Stimulated activated CD4-positive, alpha-beta T cell treated with anti-CD3 and anti-CD28 coated beads, Interleukin-12 subunit alpha, Interleukin-12 subunit beta, amount 100 ng/mL, for 48 hours (primary cell): ENCODE results near the gene GPSM1.
A peak's percentile ranks its signal among the peaks of the same experiment; 100 is the strongest.

Experiments used
- DNase-seq, 3 donors: peaks; one replicate each; pipeline ENCODE4 v3.0.0-alpha.2; 2020; ENCODE audit warnings: low read depth in 2 of 3, low spot score in 1 of 3

Gene GPSM1

DNA sequence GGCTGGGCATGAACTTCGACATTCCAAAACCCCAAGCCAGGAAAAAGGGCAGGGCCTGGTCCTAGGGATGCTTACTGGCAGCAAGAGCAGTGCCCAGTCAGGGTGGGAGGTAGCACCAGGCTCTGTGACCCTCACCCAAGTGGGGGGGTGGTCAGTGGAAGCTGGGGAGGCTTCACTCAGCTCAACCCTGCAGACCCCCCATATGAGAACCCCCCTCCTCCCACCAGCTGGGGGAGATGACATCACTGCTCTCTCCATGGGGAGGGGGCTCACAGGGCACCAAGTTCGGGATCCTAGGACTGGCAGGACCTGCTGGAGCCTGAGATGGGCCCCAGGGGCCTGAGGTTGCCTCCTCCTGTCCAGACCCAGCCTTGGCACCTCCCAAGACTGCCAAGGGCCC, 31.5 kb downstream of the GPSM1 start:
- DNase-seq, result no peak

GRCh38 chr9:136359774-136360718, 32.7 kb downstream of the GPSM1 start:
- DNase-seq, result no peak

DNA sequence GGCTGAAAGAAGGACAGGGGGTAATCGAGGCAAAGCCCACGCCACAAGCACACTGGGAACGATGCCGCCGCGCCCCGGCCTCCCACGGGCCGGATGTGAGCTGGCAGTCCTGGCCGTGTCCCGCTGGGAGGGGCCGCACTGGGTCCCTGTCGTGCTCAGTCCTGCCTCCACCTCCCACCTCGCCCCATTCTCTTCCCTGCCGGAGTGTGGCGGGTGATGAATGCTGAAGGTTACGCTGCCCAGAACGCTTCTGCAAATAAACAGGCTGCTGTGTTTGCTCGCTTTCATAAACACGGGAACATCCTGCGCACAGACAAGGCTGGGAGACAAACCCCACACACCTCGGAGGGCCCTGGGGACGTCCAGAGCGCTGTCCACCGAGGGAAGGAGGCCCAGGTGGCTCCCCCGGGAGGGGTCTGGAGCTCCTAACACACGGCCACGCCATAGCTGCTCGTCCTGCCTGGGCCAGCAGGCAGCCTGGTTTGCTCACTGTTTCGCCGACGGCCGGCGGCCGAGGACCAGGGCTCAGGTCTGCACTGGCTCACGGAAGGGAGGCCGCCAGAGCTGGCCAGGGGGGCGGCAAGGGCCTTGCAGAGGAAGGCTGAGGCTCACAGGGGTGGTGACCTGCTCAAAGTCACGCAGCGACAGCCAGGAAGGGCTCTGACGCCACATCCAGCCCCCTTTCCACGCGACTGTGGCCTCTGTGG, 33.9 kb downstream of the GPSM1 start:
- DNase-seq, result no peak

DNA sequence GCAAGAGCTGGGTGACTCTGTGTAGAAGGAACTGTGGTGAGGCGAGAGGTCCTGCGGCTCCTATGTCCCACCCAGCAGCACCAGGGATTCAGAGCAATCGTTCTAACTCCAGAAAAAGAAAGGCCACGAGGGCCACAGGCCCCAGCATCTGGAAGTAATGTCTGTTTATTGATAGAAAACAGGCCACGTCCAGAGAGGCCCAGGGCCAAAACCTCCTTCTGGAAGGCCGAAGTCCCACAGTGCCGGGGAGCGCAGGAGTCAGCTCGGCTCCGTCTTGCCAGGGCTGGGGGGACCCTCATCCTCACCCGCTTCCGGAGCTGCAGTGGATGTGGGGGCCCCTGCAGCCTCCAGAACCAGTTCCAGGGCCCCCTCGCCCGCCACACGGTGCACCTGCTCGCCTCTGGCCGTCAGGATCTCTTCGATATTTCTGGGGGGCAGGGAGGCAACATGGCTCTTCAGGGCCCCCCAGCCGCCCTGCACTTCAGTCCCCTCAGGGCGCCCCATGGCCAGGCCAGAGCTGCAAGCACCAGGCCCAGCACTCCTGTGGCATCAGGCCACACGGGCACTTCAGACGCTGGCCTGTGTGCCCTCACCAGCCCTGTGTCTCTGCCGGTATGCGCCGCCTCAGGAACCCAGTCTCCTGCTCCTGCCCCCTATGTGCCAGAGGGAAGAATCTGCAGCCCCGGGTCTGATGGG, 34.6 kb downstream of the GPSM1 start:
- no peak for DNase-seq

GRCh38 chr9:136362450-136362784, 35.1 kb downstream of the GPSM1 start:
- DNase-seq, result no peak

DNA sequence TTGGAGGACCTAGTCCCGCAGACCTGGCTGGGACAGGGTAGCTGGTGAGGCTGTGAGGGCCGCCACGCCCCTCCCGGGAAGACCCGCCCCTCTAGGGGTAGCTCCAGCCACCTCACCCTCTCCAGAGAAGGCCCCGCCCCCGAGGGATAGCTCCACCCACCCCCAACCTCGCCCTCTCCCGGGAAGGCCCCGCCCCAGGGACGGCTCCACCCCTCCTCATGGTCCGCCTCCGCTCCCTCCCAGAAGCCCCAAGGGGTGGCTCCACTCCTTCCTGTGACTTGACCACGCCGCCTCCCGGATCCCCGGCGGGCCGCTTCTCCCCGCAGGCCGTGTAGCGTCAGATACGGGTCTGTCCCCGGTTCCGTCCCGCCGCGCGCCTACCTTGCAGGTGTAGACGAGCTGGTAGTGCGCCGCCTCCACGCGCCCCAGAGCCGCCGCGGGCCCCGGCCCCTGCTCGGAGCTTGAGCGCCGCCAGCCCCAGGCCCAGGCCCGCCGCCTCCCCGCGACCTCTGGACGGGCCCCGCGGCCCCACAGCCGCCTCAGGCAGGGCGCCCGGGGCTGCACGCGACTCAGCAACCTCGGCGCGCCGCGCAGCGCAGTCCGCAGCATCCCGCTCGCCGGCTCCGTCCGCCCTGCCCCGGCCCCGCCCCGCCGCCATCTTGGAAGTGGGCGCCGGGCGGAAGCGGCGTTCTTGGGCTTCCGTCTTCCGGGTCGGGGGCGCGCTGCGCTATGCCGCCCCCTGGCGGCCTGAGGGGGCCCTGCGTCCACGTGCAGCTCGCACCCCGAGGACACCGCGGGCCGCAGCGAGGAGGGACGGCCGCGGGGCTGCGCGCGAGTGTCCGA, 36.0 kb downstream of the GPSM1 start, which contains the start of gene DNLZ:
DNLZ (minus strand) TSS at position 639 of the 843 bp plus-strand sequence; CDS start at position 609, 30 bp downstream.
- DNase-seq, result peak; percentile 94 to 98 (median 97)

GRCh38 chr9:136363949-136364748, 36.8 kb downstream of the GPSM1 start:
- no peak for DNase-seq

DNA sequence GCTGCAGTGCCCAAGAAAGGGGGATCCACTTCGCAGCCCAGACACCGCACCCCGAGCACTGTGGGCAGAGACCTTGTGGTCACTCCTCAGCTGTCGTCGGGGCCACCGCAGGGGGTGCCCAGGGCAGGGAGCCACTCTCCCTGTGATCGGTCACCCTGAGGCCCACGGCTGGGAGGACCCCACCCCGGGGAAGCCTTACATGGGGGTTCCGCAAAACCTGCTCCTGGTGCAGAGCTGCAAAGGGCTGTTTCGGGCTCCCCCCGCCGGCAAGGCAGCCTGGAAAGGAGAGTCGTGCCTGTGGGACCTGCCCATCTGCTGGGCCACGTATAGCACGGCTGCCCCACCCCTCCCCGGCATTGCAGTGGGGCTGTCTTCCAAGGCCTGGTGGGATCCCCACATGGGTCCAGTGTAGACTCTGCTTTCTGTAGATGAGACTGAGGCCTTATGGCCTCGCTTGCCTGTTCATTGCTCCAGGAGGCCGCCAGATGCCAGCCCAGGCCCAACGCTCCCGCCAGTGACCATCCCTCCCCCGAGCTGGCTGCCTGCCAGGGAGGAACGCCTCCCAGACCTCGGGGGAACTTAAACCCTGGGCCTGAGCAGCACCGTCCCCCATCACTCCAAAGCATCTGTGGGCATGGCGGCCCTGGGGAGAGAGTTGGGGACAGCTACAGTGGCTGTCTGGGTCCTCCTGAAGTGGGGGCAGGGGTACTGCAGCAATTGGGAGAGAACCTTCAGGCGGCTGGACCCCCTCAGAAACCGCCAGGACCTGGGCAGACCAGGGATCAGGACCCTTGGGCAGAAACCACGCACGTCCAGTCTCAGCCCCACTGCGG, 37.8 kb downstream of the GPSM1 start:
- DNase-seq, result no peak

DNA sequence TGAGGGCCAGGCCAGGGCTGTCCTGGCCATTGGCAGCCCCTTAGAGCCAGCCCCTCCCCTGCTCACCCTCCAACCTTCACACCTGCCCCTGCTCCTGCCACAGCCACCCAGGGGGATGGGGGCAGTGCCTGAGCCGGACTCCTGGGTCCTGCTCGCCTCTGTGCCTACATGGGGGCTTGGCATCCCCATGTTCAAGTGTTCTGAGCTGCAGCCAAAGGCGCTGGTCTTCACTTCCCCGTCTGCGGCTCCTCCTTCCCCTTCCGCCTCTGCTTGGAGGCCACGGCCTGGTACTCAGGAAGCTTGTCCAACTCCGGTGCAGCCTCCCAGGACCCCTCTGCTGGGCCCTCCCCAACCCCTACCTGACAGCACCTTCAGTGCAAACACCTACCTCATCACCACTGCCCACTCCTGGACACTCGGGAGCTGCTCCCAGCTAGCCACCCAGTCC, 38.5 kb downstream of the GPSM1 start:
- DNase-seq, result no peak

GRCh38 chr9:136366826-136367225, 39.5 kb downstream of the GPSM1 start:
- DNase-seq, result no peak

DNA sequence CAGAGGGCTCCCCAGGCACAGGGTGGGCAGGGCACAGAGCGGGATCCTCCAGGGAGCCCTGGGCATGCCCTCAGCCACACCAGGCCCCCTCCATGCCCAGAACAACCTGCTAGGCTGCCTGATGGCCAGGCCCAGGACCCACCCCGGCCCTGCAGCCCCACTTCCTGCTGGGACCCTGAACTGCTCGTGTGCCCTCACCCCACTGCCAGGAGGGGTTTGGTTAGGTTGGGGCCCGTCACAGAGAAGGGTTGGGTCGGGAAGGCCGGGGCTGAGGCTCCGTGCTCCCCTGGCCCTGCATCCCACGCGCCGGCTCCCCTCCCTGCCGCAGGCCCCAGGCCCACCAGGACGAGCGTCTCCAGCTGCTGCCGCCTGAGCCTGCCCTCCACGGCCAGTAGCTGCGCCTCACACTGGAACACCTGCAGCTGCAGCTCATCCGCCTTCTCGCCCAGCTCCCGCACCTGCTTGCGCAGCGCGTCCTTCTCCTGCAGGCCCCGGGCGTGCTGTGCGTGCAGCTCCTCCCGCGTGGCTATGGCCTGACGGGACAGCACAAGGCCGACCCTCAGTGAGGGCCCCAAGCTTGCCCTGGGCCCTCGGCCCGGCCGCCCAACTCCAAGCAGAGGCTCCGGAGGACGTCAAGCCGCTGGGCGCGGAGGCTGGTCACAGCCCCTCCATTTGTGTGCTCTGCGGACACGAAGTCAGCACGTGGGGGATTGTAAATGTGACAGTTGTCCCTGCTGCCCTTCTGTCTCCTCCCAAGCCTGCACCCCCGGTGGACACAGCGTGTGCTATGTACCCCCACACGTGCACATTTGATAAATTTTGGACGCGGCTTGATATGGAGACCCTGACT, 40.2 kb downstream of the GPSM1 start:
- DNase-seq, result no peak

DNA sequence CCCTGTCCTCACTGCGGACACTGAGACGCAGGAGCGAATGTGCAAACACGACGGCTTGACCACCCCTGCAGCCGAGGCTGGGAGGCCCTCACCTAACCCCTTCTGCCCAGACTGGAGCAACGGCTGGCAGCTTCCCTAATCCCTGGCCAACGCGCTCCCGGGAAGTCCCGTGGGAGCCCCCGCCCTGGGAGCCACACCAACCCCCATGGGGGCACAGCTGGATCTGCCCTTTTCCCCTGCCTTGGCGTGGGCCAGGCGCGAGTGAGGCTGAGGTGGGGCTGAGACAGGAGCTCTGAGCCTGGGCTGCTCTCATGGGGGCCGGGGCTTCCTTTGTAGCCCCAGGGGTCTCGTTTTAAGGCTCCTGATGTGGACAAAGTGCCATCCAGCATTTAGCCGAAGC, 40.9 kb downstream of the GPSM1 start:
- no peak for DNase-seq

- no peak for DNase-seq
Observed at GRCh38 chr9:136370037-136370436, 42.7 kb downstream of the GPSM1 start.

DNA sequence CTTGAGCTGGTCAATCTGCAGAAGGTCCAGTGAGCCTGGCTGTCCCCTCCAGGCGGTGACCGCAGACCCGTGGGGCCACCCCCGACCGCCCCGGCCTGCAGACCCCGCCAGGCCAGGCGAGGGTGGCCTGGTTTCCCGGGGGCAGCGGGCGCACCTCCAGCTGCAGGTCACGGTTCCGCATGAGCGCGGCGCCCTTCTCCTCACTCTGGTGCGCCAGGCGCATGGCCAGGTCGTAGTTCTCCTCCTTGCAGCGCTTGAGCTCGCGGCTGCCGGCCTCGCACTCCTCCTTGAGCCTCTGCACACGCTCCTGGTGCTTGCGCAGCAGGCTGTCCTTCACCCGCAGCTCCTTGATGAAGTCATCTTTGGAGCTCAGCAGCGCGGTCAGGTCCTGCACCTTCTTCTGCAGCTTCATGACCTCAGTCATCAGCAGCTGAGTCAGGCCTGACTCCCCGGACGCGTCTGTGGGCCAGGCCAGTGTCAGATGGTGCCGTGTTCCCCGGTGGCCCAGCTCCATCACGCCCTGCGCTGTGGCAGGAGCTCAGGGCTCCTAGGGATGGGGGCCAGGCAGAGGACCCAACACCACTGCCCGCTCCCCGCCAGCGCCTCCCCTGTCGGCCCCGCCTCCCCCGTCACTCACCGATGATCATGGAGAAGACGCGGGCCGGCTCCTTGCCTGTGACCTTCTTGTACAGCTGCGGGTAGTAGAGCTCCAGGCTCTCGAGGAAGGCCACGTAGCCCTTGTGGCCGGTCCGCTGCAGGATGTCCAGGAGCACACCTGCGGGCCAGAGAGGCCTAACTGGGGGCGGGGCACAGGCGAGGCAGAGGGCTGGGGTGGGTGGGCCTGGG, 43.6 kb downstream of the GPSM1 start:
- no peak for DNase-seq

DNA sequence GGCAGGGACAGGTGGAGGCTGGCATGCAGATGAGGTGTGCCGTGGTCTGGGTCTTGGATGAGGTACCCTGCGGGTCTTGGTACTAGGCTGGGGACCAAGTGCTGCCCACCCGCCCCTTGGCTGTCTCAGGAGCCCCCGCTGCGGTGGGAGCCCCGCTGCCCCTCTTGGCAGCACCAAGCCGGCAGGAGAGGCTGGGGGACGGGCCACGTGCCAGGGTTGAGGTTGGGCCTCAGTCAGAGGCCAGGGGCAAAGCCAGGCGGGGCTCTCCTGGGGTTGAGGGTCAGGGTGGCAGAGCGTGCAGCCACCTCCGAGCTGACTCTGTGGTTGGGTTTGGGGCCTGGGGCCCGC, 44.2 kb downstream of the GPSM1 start:
- no peak for DNase-seq

- DNase-seq, result no peak
Observed at GRCh38 chr9:136372006-136372405, 44.7 kb downstream of the GPSM1 start.

GRCh38 chr9:136372561-136373299, 45.4 kb downstream of the GPSM1 start:
- DNase-seq, result no peak
